Astrocyte of the cerebellum (primary cell): ENCODE data around the gene XRCC3.

Experiments used
- DNase-seq: peaks from one replicate; pipeline ENCODE4 v3.0.0-alpha.2; 2011; ENCODE audit warnings: low read depth
- H3K4me3 ChIP-seq: 2 replicates; pipeline ENCODE4 v1.5.1; 2011; ENCODE audit warnings: mild to moderate bottlenecking, low read depth, low read length, moderate library complexity
- CTCF ChIP-seq: IDR thresholded peaks from 2 replicates; pipeline ENCODE4 v1.5.1; 2012; ENCODE audit warnings: low read length, low read depth, moderate library complexity, mild to moderate bottlenecking; ENCODE audit errors: missing control alignments
- in situ Hi-C: cut with HindIII; loops from 2 replicates; pipeline ENCODE4 v1.10.0; 2017; ENCODE audit warnings: low sequenced_read_pairs

The XRCC3 gene

GRCh38 chr14:103663506-103663905, 51.7 kb downstream of the XRCC3 start:
- TF ChIP-seq CTCF = no peak
- in situ Hi-C loops = no loop called here
- H3K4me3 ChIP-seq = no peak overlapping the region
- DNase-seq = no peak

GRCh38 chr14:103662591-103662990, 52.7 kb downstream of the XRCC3 start:
- TF ChIP-seq CTCF = no peak
- no peak for DNase-seq
- in situ Hi-C loops = no loop called here
- no peak overlapping the region for H3K4me3 ChIP-seq

GRCh38 chr14:103662029-103662428, 53.2 kb downstream of the XRCC3 start:
- in situ Hi-C loops = no loop called here
- no peak overlapping the region for H3K4me3 ChIP-seq
- DNase-seq = no peak
- TF ChIP-seq CTCF = no peak

GRCh38 chr14:103659631-103660030, 55.6 kb downstream of the XRCC3 start:
- no peak for TF ChIP-seq CTCF
- H3K4me3 ChIP-seq = no peak overlapping the region
- in situ Hi-C loops = no loop called here

GRCh38 chr14:103657471-103657870, 57.8 kb downstream of the XRCC3 start:
- in situ Hi-C loops = no loop called here
- no peak overlapping the region for H3K4me3 ChIP-seq
- no peak for DNase-seq
- TF ChIP-seq CTCF = no peak

More at GRCh38 chr14:103659631-103660030, 55.6 kb downstream of the XRCC3 start:
- no peak for DNase-seq

GRCh38 chr14:103656756-103657133, 58.5 kb downstream of the XRCC3 start:
- in situ Hi-C loops = no loop called here
- H3K4me3 ChIP-seq = no peak overlapping the region
- no peak for TF ChIP-seq CTCF
- no peak for DNase-seq

- in situ Hi-C loops = no loop called here
- no peak for DNase-seq
- TF ChIP-seq CTCF = no peak
Observed at GRCh38 chr14:103656031-103656755, 59.1 kb downstream of the XRCC3 start.

More at GRCh38 chr14:103656031-103656755, 59.1 kb downstream of the XRCC3 start:
- H3K4me3 ChIP-seq = no peak overlapping the region
